Gastroesophageal sphincter (tissue), 4 donors: Measurements from ENCODE around the gene TLE6. TPM values are rescaled to one million over a fixed set of nuclear protein-coding genes. Genes with fewer than 3 reads are reported as not detected.

Source experiments
- ATAC-seq: fragments of 150-250 bp; one replicate; pipeline ENCODE4 v1.9.1; 2016; ENCODE audit warnings: mild to moderate bottlenecking, moderate library complexity
- H3K27ac ChIP-seq, 4 donors: fragments of 200-600 bp; sonication (generic) in 3 of 4; 1 replicate in 3 of 4; 2 replicates in 1 of 4; pipeline ENCODE4 v1.5.1; 2016 to 2019
- H3K27me3 ChIP-seq: fragments of 200-600 bp; sonication (generic); one replicate; pipeline ENCODE4 v1.5.1; 2019
- H3K36me3 ChIP-seq, 2 donors: fragments of 200-600 bp; sonication (generic); one replicate each; pipeline ENCODE4 v1.5.1; 2019; ENCODE audit warnings: control low read depth in 1 of 2
- H3K4me1 ChIP-seq, 3 donors: fragments of 200-600 bp; sonication (generic); 1 replicate in 2 of 3; 2 replicates in 1 of 3; pipeline ENCODE4 v1.5.1; 2016 to 2019; ENCODE audit warnings: control low read depth in 2 of 3
- H3K4me3 ChIP-seq, 2 donors: fragments of 200-600 bp; sonication (generic); one replicate each; pipeline ENCODE4 v1.5.1; 2019; ENCODE audit warnings: mild to moderate bottlenecking in 1 of 2, moderate library complexity in 1 of 2
- H3K9me3 ChIP-seq, 3 donors: fragments of 200-600 bp; sonication (generic); one replicate each; pipeline ENCODE4 v1.5.1; 2017 to 2019; ENCODE audit warnings: control low read depth in 2 of 3
- EP300 ChIP-seq: sonication (generic); formaldehyde crosslinking; IDR thresholded peaks from one replicate; pipeline ENCODE4 v1.6.1; 2017; ENCODE audit warnings: antibody characterized with exemption, mild to moderate bottlenecking
- POLR2A ChIP-seq, 2 donors: fragments of 450-650 bp; IDR thresholded peaks; one replicate each; pipeline ENCODE4 v1.6.1; 2017; ENCODE audit warnings: antibody characterized with exemption in 2 of 2, mild to moderate bottlenecking in 2 of 2, moderate library complexity in 1 of 2
- POLR2AphosphoS5 ChIP-seq: sonication (generic); formaldehyde crosslinking; IDR thresholded peaks from one replicate; pipeline ENCODE4 v1.6.1; 2017; ENCODE audit warnings: antibody characterized with exemption
- WGBS, 2 donors: methylation state at CpG; one replicate each; pipeline ENCODE4 v1.1.5; 2018; ENCODE audit warnings: low coverage in 1 of 2; 5-methylcytosine and 5-hydroxymethylcytosine counted together
- total RNA-seq, 4 donors: library from RNA; depleted of rRNA; stranded (reverse); fragments of >200 nt; gene quantifications; one replicate each; pipeline ENCODE4 v1.1.0, GENCODE V29; 2016
- TF ChIP-seq, protein P1 (sequence below), 4 experiments: fragments of 200-600 bp in 2 of 4; fragments of 450-650 bp in 2 of 4; sonication (generic) in 1 of 4; IDR thresholded peaks; one replicate each; pipeline ENCODE4 v1.5.1; 2017 to 2019; ENCODE audit warnings: antibody characterized with exemption in 4 of 4, mild to moderate bottlenecking in 2 of 4, moderate library complexity in 2 of 4

The TLE6 gene
- total RNA-seq, 4 donors from 2014 or later: 0.19 to 0.64 (median 0.40) TPM; not detected in 1

DNA sequence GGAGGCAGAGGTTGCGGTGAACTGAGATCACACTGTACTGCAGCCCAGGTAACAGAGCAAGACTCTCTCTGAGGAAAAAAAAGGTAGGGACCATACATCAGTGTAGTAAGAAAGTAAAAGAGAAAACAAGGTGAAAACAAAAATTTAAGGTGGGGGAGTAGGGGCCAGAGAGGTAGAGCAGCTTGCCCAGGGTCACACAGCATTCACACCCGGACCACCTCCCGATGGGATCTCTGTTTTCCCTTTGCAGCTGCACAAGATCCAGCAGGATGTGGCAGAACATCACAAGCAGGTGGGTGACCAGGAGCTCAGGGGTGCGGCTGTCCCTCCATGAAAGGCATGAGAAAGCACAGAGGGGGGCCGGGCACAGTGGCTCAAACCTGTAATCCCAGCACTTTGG lies 4.5 kb downstream of the TLE6 start:
- Histone ChIP-seq H3K4me1 (peaks cover 0 to 48% (median 21%) of the 10 kb centered on the region in 3 donors), H3K4me3 (no peak overlapping the region), H3K27me3 (no peaks in the 10 kb centered on the region), H3K9me3 (no peaks in the 10 kb centered on the region), H3K27ac (peak overlapping the region in 1 of 4 donors; percentile 88), H3K36me3 (no peaks in the 10 kb centered on the region)
- WGBS, 2 donors: 60 to 90% methylated on average over 1 to 4 of the region's 5 CpGs
- TF ChIP-seq POLR2AphosphoS5 (no peak), POLR2A (IDR thresholded peaks at IDR 0.05) (no peak), EP300 (no peak)
- TF ChIP-seq, protein P1, sequence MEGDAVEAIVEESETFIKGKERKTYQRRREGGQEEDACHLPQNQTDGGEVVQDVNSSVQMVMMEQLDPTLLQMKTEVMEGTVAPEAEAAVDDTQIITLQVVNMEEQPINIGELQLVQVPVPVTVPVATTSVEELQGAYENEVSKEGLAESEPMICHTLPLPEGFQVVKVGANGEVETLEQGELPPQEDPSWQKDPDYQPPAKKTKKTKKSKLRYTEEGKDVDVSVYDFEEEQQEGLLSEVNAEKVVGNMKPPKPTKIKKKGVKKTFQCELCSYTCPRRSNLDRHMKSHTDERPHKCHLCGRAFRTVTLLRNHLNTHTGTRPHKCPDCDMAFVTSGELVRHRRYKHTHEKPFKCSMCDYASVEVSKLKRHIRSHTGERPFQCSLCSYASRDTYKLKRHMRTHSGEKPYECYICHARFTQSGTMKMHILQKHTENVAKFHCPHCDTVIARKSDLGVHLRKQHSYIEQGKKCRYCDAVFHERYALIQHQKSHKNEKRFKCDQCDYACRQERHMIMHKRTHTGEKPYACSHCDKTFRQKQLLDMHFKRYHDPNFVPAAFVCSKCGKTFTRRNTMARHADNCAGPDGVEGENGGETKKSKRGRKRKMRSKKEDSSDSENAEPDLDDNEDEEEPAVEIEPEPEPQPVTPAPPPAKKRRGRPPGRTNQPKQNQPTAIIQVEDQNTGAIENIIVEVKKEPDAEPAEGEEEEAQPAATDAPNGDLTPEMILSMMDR (IDR thresholded peaks at IDR 0.05): no peak
- no peak for ATAC-seq

DNA sequence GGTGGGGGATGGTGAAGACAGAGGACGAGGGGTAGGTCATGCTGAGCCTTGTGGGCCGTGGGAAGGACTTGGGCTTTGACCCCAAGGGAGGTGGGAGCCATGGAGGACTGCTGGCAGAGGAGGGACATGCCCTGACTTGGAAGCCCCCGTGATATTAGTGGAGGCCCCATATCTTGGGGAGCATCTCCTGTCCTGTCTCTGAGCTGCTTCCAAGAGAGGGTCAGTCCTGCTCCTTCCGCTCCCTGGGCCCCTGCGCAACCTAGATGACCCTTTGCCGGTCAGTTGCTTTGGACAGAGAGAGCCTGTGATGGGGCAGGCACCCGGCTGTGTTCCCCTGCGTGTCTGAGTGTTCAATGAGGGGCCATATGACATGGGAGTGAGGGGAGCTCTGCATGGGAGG lies 5.2 kb downstream of the TLE6 start:
- WGBS, 2 donors: 33 to 51% methylated on average over 3 of the region's 8 CpGs
- peak overlapping the region in 1 of 2 donors; percentile 46 for H3K4me3 ChIP-seq
- H3K9me3 ChIP-seq: no peaks in the 10 kb centered on the region
- H3K27ac ChIP-seq: peak overlapping the region; percentile 0 to 97 (median 88)
- H3K27me3 ChIP-seq: no peaks in the 10 kb centered on the region
- no peaks in the 10 kb centered on the region for H3K36me3 ChIP-seq
- H3K4me1 ChIP-seq: peaks cover 0 to 42% (median 18%) of the 10 kb centered on the region in 3 donors
- TF ChIP-seq POLR2AphosphoS5 (no peak), POLR2A (IDR thresholded peaks at IDR 0.05) (no peak), EP300 (no peak)
- ATAC-seq: no peak

DNA sequence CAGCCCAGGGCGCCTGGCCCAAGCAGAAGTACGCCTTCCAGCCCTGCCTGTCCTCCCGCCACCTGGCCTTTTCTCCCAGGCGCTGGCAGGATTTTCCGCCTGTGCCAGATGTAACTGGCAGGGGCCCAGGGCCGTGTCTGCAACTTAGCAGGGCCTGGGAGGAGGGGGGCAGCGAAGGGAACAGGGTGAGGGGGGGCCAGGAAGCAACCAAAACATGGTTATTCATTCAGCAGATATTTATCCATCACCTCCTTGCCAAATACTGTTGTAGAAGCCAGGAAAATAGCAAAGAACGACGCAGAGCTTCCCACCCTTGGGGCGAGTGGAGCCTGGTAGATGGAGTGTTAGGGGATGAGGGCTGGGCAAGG lies 5.6 kb downstream of the TLE6 start:
- Histone ChIP-seq H3K36me3 (no peaks in the 10 kb centered on the region), H3K4me3 (peak overlapping the region in 1 of 2 donors; percentile 46), H3K9me3 (no peaks in the 10 kb centered on the region), H3K4me1 (peaks cover 0 to 38% (median 14%) of the 10 kb centered on the region in 3 donors), H3K27ac (peak overlapping the region; percentile 72 to 97 (median 88)), H3K27me3 (no peaks in the 10 kb centered on the region)
- 0% methylated on average over 3 to 5 of the region's 10 CpGs for WGBS, 2 donors
- TF ChIP-seq, protein P1 (IDR thresholded peaks at IDR 0.05): peak in 1 of 4 experiments; percentile 3
- TF ChIP-seq EP300 (no peak), POLR2AphosphoS5 (peak; percentile 91), POLR2A (IDR thresholded peaks at IDR 0.05) (no peak)
- ATAC-seq: peak; percentile 92

DNA sequence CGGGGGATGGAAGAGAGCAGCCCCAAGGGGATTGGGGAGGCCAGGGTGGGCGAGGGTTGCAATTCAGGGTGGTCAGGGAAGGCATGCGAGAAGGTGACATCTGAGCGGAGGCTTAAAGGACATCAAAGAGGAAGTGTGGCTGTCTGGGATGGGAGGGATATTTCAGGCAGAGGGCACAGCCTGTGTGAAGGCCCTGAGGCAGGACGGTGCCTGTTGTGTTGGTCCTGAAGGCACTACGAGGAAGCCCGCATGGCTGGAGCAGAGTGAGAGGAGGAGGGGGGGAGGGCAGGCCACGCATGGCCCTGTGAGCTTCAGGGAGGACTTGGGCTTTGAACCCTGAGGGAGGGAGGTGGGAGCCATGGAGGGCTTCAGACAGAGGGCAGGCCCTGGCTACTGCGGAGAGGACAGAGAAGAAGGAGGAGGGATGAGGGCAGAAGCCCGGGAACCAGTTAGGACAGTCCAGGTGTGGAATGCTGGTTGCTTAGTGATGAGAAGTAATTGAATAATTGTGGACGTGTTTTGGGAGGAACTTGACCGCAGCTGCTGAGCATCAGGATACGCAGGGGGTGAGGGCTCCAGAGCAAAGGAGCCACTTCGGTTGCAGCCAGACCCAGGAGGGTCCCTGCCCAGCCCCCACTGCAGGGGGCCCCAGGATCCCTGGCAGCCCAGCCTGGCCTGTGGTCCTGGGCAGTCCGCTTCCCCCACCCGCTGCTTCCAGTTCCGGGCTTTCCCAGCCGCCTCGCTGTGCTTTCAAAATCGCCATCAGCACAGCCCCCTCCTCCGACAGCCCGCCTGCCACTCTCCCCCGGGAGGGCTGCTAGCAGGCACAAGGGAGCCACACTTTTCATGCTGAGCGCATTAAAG lies 6.2 kb downstream of the TLE6 start:
- Histone ChIP-seq H3K9me3 (no peaks in the 10 kb centered on the region), H3K27me3 (no peaks in the 10 kb centered on the region), H3K27ac (peak overlapping the region; percentile 72 to 97 (median 88)), H3K36me3 (no peaks in the 10 kb centered on the region), H3K4me1 (peaks cover 0 to 31% (median 14%) of the 10 kb centered on the region in 3 donors), H3K4me3 (peak overlapping the region; percentile 12 to 46)
- no peak for TF ChIP-seq POLR2A (IDR thresholded peaks at IDR 0.05)
- TF ChIP-seq, protein P1 (IDR thresholded peaks at IDR 0.05): peak in 1 of 4 experiments; percentile 2
- TF ChIP-seq POLR2AphosphoS5: peak; percentile 88
- WGBS, 2 donors: 0 to 3% methylated on average over 1 to 13 of the region's 24 CpGs
- peak; percentile 65 for ATAC-seq

DNA sequence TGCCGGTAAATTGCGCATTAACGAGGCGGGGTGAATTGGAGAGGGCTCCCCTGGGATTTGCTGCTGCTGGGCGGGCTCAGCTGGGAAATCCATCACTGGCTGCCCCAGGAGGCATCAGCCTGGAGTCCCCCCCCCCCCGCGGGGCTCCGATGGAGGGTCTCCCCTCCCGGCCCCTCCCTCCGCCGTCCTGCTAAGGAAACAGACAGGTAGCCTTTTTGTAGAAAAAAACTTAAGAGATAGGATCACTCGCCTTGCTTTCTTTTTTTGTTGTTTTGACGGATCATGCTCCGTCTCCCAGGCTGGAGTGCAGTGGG lies 6.8 kb downstream of the TLE6 start:
- H3K27ac ChIP-seq: peak overlapping the region; percentile 72 to 97 (median 88)
- H3K4me3 ChIP-seq: peak overlapping the region; percentile 12 to 46
- no peak for ATAC-seq
- H3K27me3 ChIP-seq: no peaks in the 10 kb centered on the region
- H3K9me3 ChIP-seq: no peaks in the 10 kb centered on the region
- 0% methylated on average over 2 of the region's 14 CpGs; no CpG with 5 or more reads in 1 of the 2 donors for WGBS, 2 donors
- H3K4me1 ChIP-seq: peaks cover 0 to 31% (median 14%) of the 10 kb centered on the region in 3 donors
- no peak for TF ChIP-seq EP300
- no peaks in the 10 kb centered on the region for H3K36me3 ChIP-seq
